HG02870 (cell line): ENCODE results near the gene SH3RF3.

Experiments used
- ATAC-seq: cut with Tn5 transposase; IDR thresholded peaks from one replicate; pipeline ENCODE4 v1.9.1; 2021; ENCODE audit warnings: mild to moderate bottlenecking, moderate library complexity; ENCODE audit not compliant: unreplicated experiment

Gene SH3RF3

DNA sequence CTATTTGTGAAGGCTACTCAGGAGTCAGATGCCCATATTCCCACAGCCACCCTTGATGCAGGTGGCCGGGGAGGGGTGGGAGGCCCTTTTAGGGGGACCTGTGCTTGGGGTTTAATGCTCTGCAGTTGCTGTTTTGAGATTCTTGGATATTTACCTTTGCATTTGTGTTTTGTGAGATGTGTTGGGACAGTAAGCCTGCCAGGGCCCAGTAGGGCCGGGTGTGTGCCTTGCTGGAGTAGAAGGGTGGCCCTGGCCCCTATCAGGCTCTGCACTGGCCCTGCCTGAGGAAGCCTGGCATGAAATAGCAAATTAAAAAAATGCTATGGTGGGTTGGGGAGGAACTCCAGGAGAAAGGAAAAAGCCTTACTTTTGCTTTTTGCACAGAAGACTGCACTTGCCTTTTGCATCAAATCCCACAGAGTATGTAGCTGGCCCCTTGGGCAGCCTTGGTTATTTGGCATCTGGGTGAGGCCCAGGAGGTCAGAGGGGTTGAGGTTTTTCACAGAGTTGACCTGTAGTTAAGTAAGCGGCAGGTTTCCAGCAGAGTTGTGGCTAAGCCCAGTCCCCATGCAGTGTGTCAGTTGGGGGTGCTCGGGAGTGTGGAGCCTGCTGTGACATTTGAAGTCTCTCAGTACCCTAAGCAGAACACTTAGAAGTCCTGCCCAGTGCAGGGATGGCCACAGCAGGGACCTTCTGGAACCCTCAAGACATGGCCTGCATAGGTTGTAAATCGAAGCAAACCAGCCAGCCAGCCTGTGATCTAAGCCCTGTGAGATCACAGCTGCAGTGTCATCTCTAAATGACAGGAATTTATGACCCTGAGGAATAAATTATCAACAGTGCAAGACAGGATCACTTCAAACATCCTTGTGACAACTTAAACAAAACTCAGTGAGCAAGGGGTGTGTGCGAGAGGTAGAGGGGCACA, 68.8 kb downstream of the SH3RF3 start:
- no peak for ATAC-seq

DNA sequence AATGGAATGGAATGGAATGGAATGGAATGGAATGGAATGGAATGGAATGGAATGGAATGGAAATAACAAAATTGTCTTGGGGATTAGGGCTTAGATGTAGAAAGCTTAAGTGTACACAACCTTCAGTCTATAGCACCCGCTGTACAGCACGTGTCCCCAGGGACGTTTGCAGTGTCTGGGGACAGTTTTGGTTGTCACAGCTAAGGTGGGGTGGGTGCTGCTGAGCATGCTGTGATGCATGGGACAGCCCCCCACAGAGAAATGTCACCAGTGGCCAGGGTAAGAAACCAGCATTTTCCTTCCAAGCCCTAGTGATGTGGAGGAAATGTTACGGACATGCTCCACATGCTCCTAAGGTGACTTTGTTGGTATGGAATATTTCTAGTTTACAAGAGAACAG, 70.8 kb downstream of the SH3RF3 start:
- ATAC-seq = no peak

DNA sequence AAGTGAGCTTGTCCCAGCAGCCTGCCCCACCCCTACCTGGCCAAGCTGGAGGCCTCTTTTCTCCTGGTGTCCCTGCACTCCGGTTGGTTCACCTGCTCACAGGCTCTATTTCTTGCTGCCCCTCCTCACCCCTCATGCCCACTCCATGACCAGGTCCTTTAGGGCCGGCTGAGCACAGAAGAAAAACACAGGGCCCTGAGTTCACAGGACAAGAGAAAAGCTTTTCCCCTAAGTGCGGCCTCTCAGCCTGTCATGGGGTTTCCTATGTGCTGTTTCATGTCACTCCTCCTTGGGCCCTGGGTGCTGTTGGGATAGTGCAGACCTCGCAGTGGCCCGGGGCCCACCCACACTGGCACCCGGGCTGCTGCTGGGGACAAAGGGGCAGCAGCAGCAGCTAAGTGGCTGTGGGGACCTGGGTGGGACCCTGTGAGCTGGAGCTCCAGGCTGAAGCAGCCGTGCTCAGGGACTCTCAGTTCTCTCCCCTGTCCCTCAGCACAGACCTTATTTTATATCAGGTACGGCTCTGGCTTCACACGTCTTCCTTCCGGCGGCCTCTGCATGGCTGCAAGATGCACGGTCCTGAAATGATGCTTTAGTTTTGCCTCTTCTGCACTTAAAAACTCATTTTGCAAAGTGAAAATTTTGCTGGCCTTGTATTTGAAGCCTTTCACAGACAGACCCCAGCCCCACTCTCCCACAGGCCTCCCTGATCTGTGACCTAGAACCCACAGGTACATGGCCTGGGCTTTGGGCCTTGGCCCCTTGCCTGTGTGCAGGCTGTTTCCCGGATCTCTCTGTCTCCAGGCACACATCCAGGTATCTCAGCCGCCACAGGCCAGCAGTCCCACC, 71.8 kb downstream of the SH3RF3 start:
- ATAC-seq = no peak

DNA sequence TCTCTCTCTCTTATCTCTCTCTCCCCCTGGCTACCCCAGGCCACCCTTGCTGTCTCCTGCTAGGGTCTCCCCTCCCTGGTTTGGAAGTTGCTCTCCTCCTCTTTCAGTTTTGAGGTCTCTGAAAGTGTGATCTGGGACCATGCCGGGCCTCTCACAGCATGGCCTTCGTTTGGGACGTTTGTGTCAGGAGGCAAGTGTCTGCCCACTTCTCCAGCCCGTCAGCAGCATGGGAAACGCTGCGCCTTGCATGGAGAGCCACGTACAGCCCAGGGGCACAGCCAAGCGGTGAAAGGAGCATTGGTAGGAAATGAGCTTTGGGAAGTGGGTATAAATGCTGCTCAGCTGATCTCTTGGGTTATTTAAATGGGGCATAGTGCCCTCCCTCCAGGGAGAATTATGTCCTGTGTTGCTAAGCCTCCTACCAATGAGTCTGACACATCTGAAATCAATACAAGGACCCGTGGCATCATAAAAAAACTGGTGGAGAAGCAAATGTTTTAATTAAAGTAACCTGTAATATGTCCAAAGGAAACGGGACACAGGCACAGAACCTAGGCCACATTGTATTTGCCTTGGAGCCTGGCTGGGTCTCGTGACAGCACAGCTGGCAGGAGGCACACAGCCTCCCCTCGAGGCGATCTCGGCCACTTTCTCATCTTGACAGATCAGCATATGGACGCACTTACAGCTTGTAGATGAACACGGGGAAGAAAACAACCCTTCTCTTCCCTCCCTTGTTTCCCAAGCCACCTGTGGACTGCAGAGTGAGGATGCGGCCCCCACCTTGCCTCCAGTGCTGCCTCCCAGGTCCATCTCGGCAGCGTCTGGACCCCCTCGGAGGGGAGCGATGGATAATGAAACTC, 72.7 kb downstream of the SH3RF3 start:
- ATAC-seq = no peak

DNA sequence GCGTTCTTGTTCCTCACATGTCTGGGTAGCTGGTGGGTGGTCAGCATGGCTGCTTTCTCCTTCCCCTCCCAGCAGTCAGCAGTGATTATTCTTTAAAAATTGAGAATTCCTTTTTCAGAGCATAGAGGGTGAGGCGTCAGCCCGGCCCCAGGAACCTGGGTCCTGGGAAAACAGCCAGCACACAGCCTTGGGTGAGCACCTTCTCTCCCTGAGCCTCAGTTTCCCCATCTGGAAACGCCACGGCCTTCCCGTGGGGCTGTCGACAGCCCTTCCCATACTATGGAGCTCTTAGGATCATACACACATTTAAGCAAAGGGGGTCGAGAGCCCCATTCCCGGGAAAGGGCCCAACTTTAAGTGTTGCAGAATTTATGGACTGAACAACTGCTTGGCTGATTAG, 73.5 kb downstream of the SH3RF3 start:
- no peak for ATAC-seq

DNA sequence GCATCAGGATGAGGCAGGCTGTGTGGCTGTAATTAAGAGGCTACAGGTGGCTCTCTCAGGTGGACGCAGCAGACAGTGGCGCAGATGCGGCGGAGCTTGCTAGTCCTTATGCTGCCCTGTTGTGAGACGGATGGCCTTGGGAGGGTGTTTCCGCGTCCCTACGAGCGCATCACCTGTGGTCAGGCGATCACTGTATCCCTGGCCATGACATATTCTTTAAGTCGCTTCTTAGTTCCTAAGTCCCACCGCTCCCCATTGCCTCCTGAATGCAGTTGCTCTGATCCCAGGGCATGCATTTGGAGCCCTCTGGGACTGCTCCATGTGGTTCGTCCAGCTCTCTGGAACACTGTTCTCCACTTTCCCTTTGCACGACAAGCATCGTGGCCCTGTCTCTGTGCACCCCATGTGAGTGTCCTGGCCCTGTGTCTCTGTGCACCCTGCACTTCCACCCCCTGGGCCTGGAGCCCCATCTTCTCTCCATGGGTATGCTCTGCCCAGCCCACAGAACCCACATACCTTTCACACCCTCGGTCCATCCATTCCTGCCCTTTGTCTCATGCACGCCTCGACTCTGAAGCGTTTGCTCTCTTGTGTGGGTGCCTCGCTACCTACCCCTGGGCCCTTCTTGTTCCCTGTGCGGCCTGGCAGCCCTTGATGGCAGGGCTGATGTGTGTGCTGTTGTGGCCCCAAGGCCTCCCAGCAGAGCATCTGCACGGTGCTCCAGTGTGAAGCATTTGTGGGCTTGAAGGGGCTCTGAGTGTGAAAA, 74.4 kb downstream of the SH3RF3 start:
- ATAC-seq = no peak

DNA sequence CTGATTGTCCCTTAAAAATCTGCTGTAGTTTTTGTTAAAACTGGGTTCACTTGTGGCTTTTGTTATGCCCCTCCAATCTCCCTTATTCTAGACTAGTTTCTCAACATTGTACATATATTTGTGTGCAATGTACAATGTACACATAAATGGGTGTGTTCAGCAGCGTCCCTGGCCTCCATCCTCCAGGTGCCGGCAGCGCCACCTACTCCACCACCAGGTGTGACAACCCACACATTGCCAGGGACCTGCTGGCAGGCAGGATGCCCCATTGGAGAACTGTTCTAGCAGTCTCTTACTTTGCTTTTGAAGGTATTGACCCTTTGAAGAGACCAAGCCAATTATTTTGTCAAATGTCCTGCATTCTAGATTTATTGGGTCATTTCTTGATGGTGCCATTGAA, 75.4 kb downstream of the SH3RF3 start:
- ATAC-seq = no peak

DNA sequence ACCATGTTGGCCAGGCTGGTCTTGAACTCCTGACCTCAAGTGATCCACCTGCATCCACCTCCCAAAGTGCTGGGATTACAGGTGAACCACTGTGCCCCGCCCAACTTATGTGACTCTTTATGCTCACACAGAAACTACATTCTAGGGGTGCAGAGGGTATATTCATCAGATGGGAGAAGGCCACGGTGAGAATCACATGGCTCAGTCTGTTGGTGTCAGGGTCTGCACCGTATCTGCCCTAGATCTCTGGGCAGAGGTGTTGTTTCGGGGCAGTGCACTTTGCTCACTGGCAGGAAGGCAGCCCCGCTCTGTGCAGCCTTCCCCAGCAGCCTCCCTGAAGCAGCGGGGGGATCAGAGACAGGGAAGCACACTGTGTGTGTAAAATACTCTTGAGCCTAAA, 76.4 kb downstream of the SH3RF3 start:
- ATAC-seq = no peak

DNA sequence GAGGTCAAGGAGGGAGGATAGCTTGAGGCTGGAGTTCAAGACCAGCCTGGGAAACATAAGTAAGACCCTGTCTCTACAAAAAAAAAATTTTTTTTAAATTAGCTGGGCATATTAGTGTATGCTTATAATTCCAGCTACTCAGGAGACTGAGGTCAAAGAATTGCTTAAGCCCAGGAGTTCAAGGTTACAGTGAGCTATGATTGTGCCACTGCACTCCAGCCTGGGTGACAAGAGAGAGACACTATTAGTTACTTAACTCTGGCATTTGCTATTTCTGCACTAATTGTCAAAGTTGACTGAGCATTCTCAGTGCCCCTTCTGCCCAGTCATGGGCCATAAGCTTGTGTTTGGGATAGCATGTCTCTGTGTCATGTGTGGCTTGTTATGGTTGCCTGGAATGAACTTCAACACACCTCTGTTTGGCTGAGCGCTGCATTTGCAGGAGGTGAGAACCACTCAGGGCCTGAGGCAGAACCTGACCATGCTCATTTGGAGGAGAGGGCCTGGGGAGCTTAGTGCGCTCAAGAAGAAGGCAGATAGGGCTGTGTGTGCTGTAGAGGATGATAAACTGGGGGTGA, 77.7 kb downstream of the SH3RF3 start:
- no peak for ATAC-seq

DNA sequence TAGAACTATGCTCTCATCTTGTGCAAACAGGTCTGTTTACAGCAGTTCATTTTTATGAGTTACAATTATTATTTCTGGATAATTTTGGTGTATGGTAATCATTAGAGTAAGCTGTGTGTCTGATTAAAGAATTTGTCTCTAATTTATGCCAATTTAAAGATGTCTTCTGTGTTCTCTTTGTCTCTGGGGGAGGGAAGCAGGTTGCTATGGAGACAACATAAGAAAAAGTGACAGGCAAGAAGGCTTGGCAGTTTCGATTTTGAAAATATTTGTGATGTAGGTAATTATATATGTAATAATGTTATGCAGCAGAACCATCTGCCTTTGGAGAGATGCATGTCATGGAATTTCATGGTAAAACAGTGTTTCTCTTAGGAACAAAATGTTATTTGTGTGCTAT, 78.2 kb downstream of the SH3RF3 start:
- ATAC-seq = no peak

DNA sequence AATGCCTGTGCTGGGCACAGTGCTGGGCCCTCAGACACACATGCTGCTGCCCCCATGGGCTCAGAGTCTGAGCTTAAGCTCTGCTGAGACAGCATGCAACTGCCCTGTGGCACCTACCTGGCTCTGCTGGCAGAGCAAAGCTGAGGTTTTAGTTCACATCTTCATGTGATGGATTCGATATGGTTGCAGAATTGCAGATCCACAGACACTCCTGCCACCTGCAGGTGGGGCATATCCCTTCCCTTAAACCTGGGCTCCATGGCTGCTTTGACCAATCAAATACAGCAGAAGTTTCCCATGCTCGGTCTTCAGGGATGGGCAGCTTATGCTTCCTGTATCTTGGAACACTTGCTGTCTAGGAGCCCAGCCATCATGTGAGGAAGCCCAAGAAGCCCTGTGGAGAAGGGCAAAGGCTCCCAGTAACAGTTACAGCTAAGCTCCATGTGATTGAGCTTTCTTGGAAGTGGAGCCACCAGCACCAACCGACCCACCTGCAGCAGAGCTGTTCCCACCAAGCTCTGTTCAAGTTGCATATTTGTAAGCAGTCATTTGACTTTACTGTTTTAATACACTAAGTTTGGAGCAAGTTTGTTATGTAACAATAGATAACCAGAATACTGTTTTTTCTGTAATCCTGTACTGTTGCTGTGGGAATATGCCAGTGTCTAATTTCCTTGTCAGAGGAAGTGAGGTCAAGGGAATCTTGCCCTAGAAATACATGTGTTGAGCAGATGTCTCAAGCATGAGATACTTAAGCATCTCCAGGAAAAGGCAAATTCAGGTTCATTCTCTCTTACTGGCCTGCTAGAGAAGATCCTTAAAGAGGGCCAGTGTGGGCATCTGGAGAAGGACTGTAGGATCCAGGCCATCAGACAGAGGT, 79.3 kb downstream of the SH3RF3 start:
- ATAC-seq = no peak

DNA sequence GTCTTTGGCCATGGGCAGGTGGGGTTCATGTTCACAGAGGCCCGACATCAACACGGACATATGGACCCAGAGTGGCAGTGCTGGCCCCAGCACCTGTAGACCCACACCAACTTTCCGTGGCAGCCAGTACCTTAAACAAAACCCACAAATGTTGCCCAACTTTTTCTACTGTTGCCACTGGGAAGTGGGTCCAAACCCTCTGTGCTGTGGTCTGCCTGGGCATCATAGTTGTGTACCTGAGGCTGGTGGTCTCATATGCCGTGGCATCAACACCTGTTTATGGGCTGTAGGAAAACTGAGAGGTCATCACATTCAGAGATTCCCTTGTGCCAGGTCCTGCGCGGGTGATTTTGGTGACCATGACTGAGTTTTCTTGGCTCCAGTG, 79.9 kb downstream of the SH3RF3 start:
- ATAC-seq = no peak

DNA sequence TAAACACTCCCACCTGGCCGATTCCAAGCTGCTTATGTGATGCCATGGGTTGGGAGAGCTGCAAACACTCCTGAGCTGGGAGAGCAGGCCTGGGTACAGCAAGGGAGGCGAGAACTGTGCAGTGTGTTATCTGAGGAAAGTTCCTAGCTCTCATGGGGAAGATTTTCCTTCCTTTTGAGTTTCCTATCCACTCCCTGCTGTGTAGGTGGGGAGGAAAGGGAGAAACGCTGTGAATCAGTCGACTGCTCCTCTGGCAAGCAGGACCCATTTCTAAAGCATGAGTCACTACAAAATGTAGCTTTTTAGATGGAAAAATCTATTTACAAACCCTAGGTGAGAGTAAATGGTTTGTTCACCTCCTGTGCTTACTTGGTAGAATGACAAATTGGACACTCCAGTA, 80.4 kb downstream of the SH3RF3 start:
- no peak for ATAC-seq

DNA sequence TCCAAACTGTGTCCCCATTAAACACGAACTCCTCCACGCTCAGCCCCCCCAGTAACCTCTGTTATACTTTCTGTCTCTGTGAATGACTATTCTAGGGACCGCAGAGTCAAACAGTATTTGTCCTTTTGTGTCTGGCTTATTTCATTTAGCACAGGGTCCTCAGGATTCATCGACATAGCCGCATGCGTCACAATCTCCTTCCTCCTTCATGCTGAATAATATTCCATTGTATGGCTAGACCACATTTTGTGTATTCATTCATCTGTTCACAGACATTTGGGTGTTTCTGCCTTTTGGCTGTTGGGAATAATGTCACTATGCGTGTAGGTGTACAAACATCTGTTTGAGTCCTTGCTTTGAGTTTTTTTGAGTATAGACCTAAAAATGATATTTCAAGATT, 80.9 kb downstream of the SH3RF3 start:
- no peak for ATAC-seq

DNA sequence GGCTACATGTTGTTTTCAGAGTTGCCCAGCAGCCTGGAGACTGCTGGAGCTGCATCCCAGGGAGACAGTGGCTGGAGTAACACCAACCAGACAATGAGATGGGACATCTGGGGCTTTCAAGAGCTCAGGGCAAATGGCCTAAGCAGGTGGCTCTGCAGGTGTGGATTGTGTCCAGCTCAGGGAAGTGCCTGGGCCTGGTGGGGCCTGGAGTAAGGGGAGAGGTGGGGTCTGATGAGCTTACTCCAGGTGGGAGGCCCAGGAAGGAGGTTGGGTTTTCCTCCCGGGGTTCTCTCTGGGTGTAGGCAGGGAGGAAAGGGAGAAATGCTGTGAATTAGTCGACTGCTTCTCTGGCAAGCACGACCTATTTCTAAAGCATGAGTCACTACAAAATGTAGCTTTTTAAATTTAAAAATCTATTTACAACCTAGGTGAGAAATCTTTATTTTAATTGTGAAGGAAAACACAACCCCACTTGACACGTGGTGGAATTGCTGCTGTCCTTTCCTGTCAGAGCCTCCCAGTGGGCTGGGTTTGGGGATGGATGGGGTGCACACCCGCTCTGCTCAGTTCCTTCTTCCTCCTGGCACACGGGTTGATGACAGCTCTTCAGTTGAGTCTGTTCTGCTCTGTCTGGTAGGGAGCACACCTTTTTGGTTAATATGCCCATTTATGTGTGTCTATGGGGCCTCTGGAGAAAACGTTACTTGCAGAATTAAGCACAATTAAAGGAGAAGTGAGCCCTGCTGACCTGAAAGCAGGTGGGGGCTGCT, 81.6 kb downstream of the SH3RF3 start:
- ATAC-seq = no peak

DNA sequence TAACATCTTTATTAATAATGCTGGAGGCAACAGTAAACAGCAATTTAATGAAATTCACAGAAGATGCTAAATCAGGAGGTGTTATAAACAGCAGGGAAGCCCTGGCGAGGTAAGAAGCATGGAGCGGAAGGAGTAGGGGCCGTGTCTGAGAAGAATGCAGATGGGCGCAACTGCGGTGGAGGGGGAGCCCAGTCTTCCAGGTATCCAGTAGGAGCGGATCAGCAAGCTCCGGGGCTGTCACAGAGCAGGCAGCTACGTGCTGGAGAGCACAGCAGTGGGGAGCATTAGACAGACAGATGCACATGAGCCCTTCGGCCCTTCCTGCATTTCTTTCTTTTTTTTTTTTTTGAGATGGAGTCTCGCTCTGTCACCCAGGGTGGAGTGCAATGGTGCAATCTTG, 82.3 kb downstream of the SH3RF3 start:
- no peak for ATAC-seq

DNA sequence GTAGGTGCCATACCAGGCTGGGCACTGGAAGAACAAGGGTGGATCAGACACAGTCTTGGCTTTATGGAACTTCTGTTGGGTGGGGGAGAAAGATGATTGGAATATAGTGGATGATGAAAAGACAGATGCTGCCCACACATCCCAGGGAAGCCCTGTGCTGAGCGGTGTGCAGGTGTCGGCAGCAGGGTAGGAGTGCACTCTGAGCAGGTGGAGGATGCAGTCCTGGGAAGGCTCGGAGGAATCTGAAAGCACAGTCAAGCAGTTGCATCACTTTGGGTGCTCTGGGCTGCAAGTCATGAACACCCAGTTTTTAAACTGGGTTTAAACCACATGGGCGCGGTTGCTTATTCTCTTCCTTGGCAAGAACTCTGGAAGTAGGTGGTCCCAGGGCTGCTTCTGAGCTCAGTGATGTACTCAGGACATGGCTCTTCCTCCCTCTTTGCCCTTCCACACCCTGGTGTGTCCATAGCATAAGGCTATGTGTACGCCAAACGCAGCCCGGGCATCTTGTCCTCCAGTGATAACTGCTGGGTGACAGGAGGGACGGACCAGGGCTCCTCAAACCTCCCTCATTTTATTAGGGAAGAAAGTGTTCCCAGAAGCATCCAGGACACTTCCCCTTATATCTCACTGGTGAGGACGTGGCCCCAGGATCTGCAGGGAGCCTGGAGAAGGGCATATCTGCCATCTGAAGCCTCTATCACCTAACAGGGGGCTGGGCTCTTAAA, 84.0 kb downstream of the SH3RF3 start:
- no peak for ATAC-seq
